KMS-11 (cell line): Measurements from ENCODE around the gene NEDD9.

Experiments
- H2AFZ ChIP-seq: fragments of 200-600 bp; sonication (generic); 2 replicates; pipeline ENCODE4 v1.6.1; 2016; ENCODE audit warnings: antibody characterized with exemption, mixed run types, low read depth
- H3K27ac ChIP-seq: fragments of 200-600 bp; sonication (generic); 2 replicates; pipeline ENCODE4 v1.6.1; 2016; ENCODE audit warnings: mild to moderate bottlenecking, mixed run types
- H3K27me3 ChIP-seq: fragments of 200-600 bp; sonication (generic); 2 replicates; pipeline ENCODE4 v1.6.1; 2017; ENCODE audit warnings: mild to moderate bottlenecking, low read depth, mixed run types, moderate library complexity; ENCODE audit not compliant: insufficient read depth
- H3K36me3 ChIP-seq: fragments of 200-600 bp; sonication (generic); 2 replicates; pipeline ENCODE4 v1.6.1; 2017; ENCODE audit warnings: mild to moderate bottlenecking, mixed run types; ENCODE audit not compliant: insufficient read depth
- H3K4me1 ChIP-seq: fragments of 200-600 bp; sonication (generic); 2 replicates; pipeline ENCODE4 v1.6.1; 2016; ENCODE audit warnings: mild to moderate bottlenecking, low read depth, mixed run types; ENCODE audit not compliant: poor library complexity, severe bottlenecking
- H3K4me2 ChIP-seq: fragments of 200-600 bp; sonication (generic); 2 replicates; pipeline ENCODE4 v1.7.0; 2016; ENCODE audit warnings: mild to moderate bottlenecking, mixed run types
- H3K4me3 ChIP-seq: fragments of 200-600 bp; sonication (generic); IDR thresholded peaks from 2 replicates; pipeline ENCODE4 v1.6.1; 2017; ENCODE audit warnings: low read depth, low read length, mixed read lengths; ENCODE audit not compliant: insufficient read depth
- H3K79me2 ChIP-seq: fragments of 200-600 bp; sonication (generic); 2 replicates; pipeline ENCODE4 v1.6.1; 2016; ENCODE audit warnings: low read depth, mixed run types; ENCODE audit not compliant: insufficient read depth
- H3K9ac ChIP-seq: fragments of 200-600 bp; sonication (generic); 2 replicates; pipeline ENCODE4 v1.6.1; 2016; ENCODE audit warnings: mild to moderate bottlenecking, mixed run types
- H4K20me1 ChIP-seq: fragments of 200-600 bp; sonication (generic); 2 replicates; pipeline ENCODE4 v1.6.1; 2016; ENCODE audit warnings: mild to moderate bottlenecking, mixed run types; ENCODE audit not compliant: insufficient read depth
- TF ChIP-seq, protein P1 (sequence below): fragments of 200-600 bp; sonication (generic); conservative IDR thresholded peaks from 2 replicates; pipeline ENCODE4 v1.6.1; 2017; ENCODE audit warnings: low read depth, mild to moderate bottlenecking, antibody characterized with exemption, low read length, moderate library complexity, mixed read lengths

Gene NEDD9

DNA sequence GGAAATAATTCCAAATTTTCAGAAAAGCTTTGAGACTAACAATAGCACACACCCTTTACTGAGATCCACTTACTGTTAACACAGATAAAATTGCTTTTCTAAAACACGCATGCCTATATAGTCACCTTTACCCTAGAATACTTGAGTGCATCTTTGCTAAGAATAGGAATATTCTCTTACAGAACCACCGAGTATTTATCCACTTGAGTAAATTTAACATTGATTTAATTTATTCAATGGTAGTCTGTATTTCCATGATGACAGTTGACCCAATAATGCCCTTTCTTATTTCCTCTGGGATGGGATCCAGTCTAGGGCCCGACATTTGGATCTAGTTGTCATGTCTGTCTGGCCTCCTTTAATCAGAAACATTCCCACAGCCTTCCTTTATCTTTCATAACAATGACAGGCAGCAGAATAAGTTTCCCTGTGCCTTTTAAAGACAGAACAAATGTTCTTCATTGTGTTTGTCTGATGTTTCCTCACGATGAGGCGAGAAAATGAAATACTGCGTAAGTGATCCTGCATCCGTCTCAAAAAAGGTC, 64.3 kb downstream of the NEDD9 start:
- Histone ChIP-seq H3K4me1 (no peaks in the 10 kb centered on the region), H3K27me3 (no peaks in the 10 kb centered on the region), H3K79me2 (no peaks in the 10 kb centered on the region), H3K9ac (no peak overlapping the region), H3K27ac (no peak overlapping the region), H3K4me2 (no peak overlapping the region), H4K20me1 (no peaks in the 10 kb centered on the region), H2AFZ (no peak overlapping the region), H3K4me3 (no peak overlapping the region), H3K36me3 (no peaks in the 10 kb centered on the region)
- TF ChIP-seq, protein P1, sequence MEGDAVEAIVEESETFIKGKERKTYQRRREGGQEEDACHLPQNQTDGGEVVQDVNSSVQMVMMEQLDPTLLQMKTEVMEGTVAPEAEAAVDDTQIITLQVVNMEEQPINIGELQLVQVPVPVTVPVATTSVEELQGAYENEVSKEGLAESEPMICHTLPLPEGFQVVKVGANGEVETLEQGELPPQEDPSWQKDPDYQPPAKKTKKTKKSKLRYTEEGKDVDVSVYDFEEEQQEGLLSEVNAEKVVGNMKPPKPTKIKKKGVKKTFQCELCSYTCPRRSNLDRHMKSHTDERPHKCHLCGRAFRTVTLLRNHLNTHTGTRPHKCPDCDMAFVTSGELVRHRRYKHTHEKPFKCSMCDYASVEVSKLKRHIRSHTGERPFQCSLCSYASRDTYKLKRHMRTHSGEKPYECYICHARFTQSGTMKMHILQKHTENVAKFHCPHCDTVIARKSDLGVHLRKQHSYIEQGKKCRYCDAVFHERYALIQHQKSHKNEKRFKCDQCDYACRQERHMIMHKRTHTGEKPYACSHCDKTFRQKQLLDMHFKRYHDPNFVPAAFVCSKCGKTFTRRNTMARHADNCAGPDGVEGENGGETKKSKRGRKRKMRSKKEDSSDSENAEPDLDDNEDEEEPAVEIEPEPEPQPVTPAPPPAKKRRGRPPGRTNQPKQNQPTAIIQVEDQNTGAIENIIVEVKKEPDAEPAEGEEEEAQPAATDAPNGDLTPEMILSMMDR, result no peak

DNA sequence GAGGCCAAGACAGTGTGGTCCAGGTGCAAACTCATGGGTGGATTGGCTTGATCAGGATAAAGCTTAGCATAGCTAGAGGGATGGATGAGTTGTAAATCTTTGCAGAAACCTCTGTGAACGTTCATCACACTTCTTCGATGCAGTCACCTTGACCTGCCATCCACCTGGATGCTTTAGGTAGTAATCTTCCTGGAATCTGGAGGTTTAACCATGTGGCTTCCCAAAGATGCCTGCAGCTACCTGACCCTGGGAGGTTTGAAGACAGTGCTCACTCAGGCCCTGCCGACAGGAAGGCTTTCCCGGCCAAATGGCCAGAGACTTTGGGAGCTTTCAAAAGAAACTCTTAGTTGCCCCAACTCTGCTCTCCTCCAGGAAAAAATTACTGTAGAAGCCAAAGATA, 65.5 kb downstream of the NEDD9 start:
- Histone ChIP-seq H3K4me3 (no peak overlapping the region), H3K4me2 (no peak overlapping the region), H3K79me2 (no peaks in the 10 kb centered on the region), H3K9ac (no peak overlapping the region), H3K36me3 (no peaks in the 10 kb centered on the region), H2AFZ (no peak overlapping the region), H4K20me1 (no peaks in the 10 kb centered on the region), H3K27ac (no peak overlapping the region), H3K4me1 (no peaks in the 10 kb centered on the region), H3K27me3 (no peaks in the 10 kb centered on the region)
- TF ChIP-seq, protein P1, result no peak

DNA sequence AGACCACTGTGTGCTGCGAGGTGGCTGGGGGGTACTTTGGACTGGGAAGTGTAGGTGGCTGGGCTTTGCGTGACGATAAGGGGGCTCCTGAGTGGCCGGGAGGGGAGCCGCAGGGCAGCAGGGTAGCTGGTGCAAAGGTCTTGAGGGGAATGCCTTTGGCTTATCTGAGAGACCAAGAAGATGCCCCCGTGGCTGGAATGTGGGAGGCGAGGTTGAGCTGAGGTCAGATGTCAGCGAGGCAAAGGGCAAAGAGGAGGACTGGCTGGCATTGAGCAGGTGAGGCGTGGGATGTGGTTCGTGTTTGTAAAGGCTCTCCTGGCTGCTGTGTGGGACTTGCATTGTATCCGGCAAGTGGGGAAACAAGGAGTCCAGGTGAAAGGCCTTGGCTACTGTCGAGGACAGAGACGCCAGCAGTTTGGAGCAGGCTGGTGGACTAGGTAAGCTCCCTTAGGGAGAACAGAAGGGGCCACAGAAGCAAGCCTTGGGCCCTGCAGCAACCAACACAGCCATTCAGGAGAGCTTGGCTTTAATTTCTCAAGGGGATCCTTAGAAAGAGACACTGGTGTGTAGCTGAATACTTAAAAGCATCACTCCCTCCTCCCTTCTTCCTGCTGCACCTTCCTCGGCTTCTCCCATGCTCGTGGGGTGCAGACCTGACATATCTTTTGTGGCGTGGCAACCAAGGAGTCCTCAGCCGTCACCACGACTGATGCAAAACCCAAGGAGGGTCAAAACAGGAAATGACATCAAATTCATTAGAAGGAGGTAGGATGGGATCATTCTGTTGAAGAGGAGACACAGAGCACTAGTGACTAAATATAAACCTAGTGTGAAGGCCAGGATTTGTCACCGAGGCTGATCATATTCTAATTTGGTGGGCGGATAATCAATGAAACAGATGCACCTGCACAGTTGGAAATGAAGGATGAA, 67.5 kb downstream of the NEDD9 start:
- Histone ChIP-seq H4K20me1 (no peaks in the 10 kb centered on the region), H3K79me2 (no peaks in the 10 kb centered on the region), H2AFZ (no peak overlapping the region), H3K36me3 (no peaks in the 10 kb centered on the region), H3K4me1 (no peaks in the 10 kb centered on the region), H3K9ac (no peak overlapping the region), H3K27ac (no peak overlapping the region), H3K4me2 (no peak overlapping the region), H3K4me3 (no peak overlapping the region), H3K27me3 (no peaks in the 10 kb centered on the region)
- TF ChIP-seq, protein P1, result no peak

DNA sequence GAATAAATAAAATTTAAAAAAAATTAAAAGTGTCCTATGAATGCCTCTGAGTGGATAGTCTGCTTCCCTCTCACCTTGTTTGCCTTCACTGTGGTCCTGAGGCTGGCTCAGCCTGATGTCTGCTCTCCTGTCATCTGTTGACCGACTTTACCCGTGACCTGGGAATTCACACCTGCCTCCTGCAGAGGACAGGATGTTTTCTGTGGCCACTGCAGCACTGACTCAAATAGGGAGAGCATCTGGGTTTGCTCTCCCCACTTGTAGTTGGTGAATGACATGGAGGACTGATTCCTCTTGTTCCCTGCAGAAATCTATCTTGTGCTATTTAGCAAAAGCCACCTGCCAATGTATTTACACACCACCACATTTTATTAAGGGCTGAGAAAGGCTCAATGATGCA, 68.5 kb downstream of the NEDD9 start:
- Histone ChIP-seq H3K27ac (no peak overlapping the region), H3K4me1 (no peaks in the 10 kb centered on the region), H3K4me2 (no peak overlapping the region), H3K27me3 (no peaks in the 10 kb centered on the region), H2AFZ (no peak overlapping the region), H3K4me3 (no peak overlapping the region), H3K9ac (no peak overlapping the region), H3K79me2 (no peaks in the 10 kb centered on the region), H3K36me3 (no peaks in the 10 kb centered on the region), H4K20me1 (no peaks in the 10 kb centered on the region)
- TF ChIP-seq, protein P1, result no peak
